H9 (cell line): ENCODE data around the gene RBSN. TPM values are rescaled to one million over a fixed set of nuclear protein-coding genes. Genes with fewer than 3 reads are reported as not detected.

ENCODE experiments used
- DNase-seq: peaks from one replicate; pipeline ENCODE4 v3.0.0-alpha.2; 2017
- H2AFZ ChIP-seq: one replicate; pipeline ENCODE4 v1.6.1; 2013; ENCODE audit warnings: mild to moderate bottlenecking, low read length, control low read depth, moderate library complexity
- H2AK5ac ChIP-seq: 2 replicates; pipeline ENCODE4 v1.6.1; 2013; ENCODE audit warnings: low read length, control low read depth, mixed read lengths; ENCODE audit not compliant: insufficient read length
- H2BK120ac ChIP-seq: one replicate; pipeline ENCODE4 v1.6.1; 2013; ENCODE audit warnings: low read depth, mild to moderate bottlenecking, low read length, control low read depth, inconsistent platforms; ENCODE audit not compliant: poor library complexity, severe bottlenecking
- H2BK12ac ChIP-seq: 2 replicates; pipeline ENCODE4 v1.6.1; 2013; ENCODE audit warnings: low read length, control low read depth, mixed read lengths, low read depth; ENCODE audit not compliant: insufficient read length
- H2BK15ac ChIP-seq: 2 replicates; pipeline ENCODE4 v1.6.1; 2013; ENCODE audit warnings: low read depth, low read length, control low read depth
- H2BK20ac ChIP-seq: one replicate; pipeline ENCODE4 v1.6.1; 2013; ENCODE audit warnings: low read depth, mild to moderate bottlenecking, low read length, control low read depth, inconsistent platforms; ENCODE audit not compliant: poor library complexity, severe bottlenecking
- H2BK5ac ChIP-seq: 2 replicates; pipeline ENCODE4 v1.6.1; 2013; ENCODE audit warnings: low read length, control low read depth, mixed read lengths; ENCODE audit not compliant: insufficient read length
- H3K14ac ChIP-seq: 2 replicates; pipeline ENCODE4 v1.6.1; 2013; ENCODE audit warnings: low read length, control low read depth; ENCODE audit not compliant: insufficient read depth
- H3K18ac ChIP-seq: 2 replicates; pipeline ENCODE4 v1.6.1; 2013; ENCODE audit warnings: low read depth, mild to moderate bottlenecking, mixed read lengths, low read length, control low read depth; ENCODE audit not compliant: insufficient read length
- H3K23ac ChIP-seq: 2 replicates; pipeline ENCODE4 v1.6.1; 2013; ENCODE audit warnings: low read length, control low read depth, mixed read lengths, low read depth; ENCODE audit not compliant: insufficient read length
- H3K23me2 ChIP-seq: 2 replicates; pipeline ENCODE4 v1.6.1; 2013; ENCODE audit warnings: low read depth, mild to moderate bottlenecking, mixed read lengths, low read length, control low read depth; ENCODE audit not compliant: insufficient read length, poor library complexity, severe bottlenecking
- H3K27ac ChIP-seq: 2 replicates; pipeline ENCODE4 v1.5.1; 2013; ENCODE audit warnings: low read length, control low read depth, mixed read lengths, low read depth; ENCODE audit not compliant: insufficient read length
- H3K27me3 ChIP-seq: 2 replicates; pipeline ENCODE4 v1.6.1; 2013; ENCODE audit warnings: low read length, control low read depth, inconsistent platforms; ENCODE audit not compliant: insufficient read depth
- H3K4ac ChIP-seq: 2 replicates; pipeline ENCODE4 v1.6.1; 2013; ENCODE audit warnings: low read depth, mild to moderate bottlenecking, control low read depth, inconsistent platforms, low read length, moderate library complexity
- H3K4me1 ChIP-seq: 2 replicates; pipeline ENCODE4 v1.6.1; 2013; ENCODE audit warnings: low read length, control low read depth, inconsistent platforms; ENCODE audit not compliant: insufficient read depth
- H3K4me2 ChIP-seq: 2 replicates; pipeline ENCODE4 v1.6.1; 2013; ENCODE audit warnings: low read length, control low read depth, mixed read lengths; ENCODE audit not compliant: insufficient read length, insufficient read depth
- H3K56ac ChIP-seq: 2 replicates; pipeline ENCODE4 v1.6.1; 2013; ENCODE audit warnings: low read depth, mild to moderate bottlenecking, mixed read lengths, low read length, control low read depth; ENCODE audit not compliant: insufficient read length
- H3K79me1 ChIP-seq: 2 replicates; pipeline ENCODE4 v1.6.1; 2013; ENCODE audit warnings: low read depth, mild to moderate bottlenecking, moderate library complexity, low read length, control low read depth, inconsistent platforms; ENCODE audit not compliant: insufficient read depth, poor library complexity, severe bottlenecking
- H3K79me2 ChIP-seq: 2 replicates; pipeline ENCODE4 v1.6.1; 2013; ENCODE audit warnings: low read length, control low read depth, inconsistent platforms; ENCODE audit not compliant: insufficient read depth
- H3K9ac ChIP-seq: 2 replicates; pipeline ENCODE4 v1.6.1; 2013; ENCODE audit warnings: low read length, control low read depth, mixed read lengths; ENCODE audit not compliant: insufficient read length; ENCODE audit errors: extremely low read depth
- H3K9me3 ChIP-seq: one replicate; pipeline ENCODE4 v1.6.1; 2013; ENCODE audit warnings: low read depth, low read length, inconsistent platforms; ENCODE audit not compliant: control insufficient read depth
- H3T11ph ChIP-seq: one replicate; pipeline ENCODE4 v1.6.1; 2013; ENCODE audit warnings: mild to moderate bottlenecking, low read length, control low read depth, inconsistent platforms
- H4K20me1 ChIP-seq: one replicate; pipeline ENCODE4 v1.6.1; 2013; ENCODE audit not compliant: control insufficient read depth, insufficient read length, insufficient read depth
- H4K5ac ChIP-seq: 2 replicates; pipeline ENCODE4 v1.6.1; 2013; ENCODE audit warnings: low read depth, mild to moderate bottlenecking, mixed read lengths, low read length, control low read depth; ENCODE audit not compliant: insufficient read length
- H4K8ac ChIP-seq: replicated peaks from 2 replicates; pipeline ENCODE4 v1.6.1; 2013; ENCODE audit warnings: low read length, control low read depth, mixed read lengths, low read depth; ENCODE audit not compliant: insufficient read length
- H4K91ac ChIP-seq: 2 replicates; pipeline ENCODE4 v1.6.1; 2013; ENCODE audit warnings: low read depth, mild to moderate bottlenecking, moderate library complexity, mixed read lengths, low read length, control low read depth; ENCODE audit not compliant: insufficient read length
- H3K27ac Mint-ChIP-seq, 3 experiments: 2 replicates in 2 of 3; 3 replicates in 1 of 3; pipeline ENCODE4 v1.8.0; 2020 to 2021; ENCODE audit warnings: mixed read lengths in 3 of 3, mild to moderate bottlenecking in 1 of 3, moderate library complexity in 1 of 3
- H3K27me3 Mint-ChIP-seq: 2 replicates; pipeline ENCODE4 v1.8.0; 2021; ENCODE audit warnings: low read depth, mild to moderate bottlenecking, moderate library complexity, mixed read lengths
- H3K36me3 Mint-ChIP-seq, 3 experiments: 2 replicates in 2 of 3; 3 replicates in 1 of 3; pipeline ENCODE4 v1.8.0; 2020 to 2021; ENCODE audit warnings: low read depth in 3 of 3, mixed read lengths in 3 of 3; ENCODE audit not compliant: insufficient read depth in 1 of 3
- H3K4me1 Mint-ChIP-seq, 2 experiments: 2 replicates each; pipeline ENCODE4 v1.8.0; 2020; ENCODE audit warnings: mixed read lengths in 2 of 2
- H3K4me3 Mint-ChIP-seq, 2 experiments: 2 replicates in 1 of 2; 3 replicates in 1 of 2; pipeline ENCODE4 v1.8.0; 2020 to 2021; ENCODE audit warnings: mild to moderate bottlenecking in 2 of 2, mixed read lengths in 2 of 2, moderate library complexity in 1 of 2
- H3K9me3 Mint-ChIP-seq, 2 experiments: 2 replicates in 1 of 2; 3 replicates in 1 of 2; pipeline ENCODE4 v1.8.0; 2020; ENCODE audit warnings: mild to moderate bottlenecking in 2 of 2, mixed read lengths in 2 of 2, moderate library complexity in 1 of 2
- whole genome bisulfite sequencing: extraction: QIAGEN DNeasy Blood & Tissue Kit; methylation state at CpG from one replicate; pipeline ENCODE4 v1.1.7; 2013; ENCODE audit warnings: missing lambda C conversion rate, low lambda C conversion rate, mixed read lengths; ENCODE audit not compliant: insufficient read length; ENCODE audit errors: extremely low coverage; 5-methylcytosine and 5-hydroxymethylcytosine counted together
- total RNA-seq: library from RNA; stranded (reverse); gene quantifications from 2 replicates; pipeline ENCODE4 v1.2.1, GENCODE V29; 2021
- TF ChIP-seq, protein P1 (sequence below): fragments of 200-600 bp; sonication (generic); conservative IDR thresholded peaks from 3 replicates; pipeline ENCODE4 v1.8.0; 2021; ENCODE audit warnings: antibody characterized with exemption, mild to moderate bottlenecking

RBSN gene
- total RNA-seq, 1 experiment from 2014 or later = 16.0 TPM

DNA sequence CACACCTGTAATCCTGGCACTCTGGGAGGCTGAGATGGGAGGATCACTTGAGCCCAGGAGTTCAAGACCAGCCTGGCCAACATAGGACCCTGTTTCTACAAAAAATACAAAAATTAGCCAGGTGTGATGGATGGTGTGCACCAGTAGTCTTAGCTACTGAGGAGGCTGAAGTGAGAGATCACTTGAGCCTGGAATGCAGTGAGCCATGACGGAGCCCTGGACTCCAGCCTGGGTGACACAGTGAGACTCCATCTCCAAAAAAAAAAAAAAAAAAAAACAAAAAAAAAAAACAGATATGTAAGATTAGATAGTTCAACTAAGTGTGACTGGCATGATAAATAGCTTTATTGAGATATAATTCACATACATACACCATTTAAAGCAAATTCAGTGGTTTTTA, 9.7 kb downstream of the RBSN start:
- no peak overlapping the region for H2AK5ac ChIP-seq
- no peak overlapping the region for H4K8ac ChIP-seq
- no peak overlapping the region for H3K23ac ChIP-seq
- no peak overlapping the region for H2BK20ac ChIP-seq
- no peaks in the 10 kb centered on the region for H3K27me3 ChIP-seq
- Mint-ChIP-seq H3K36me3 (peaks cover 11 to 34% (median 29%) of the 10 kb centered on the region in 3 experiments; a peak in 6 of 7 replicates), H3K27ac (no peak overlapping the region), H3K9me3 (no peaks in the 10 kb centered on the region), H3K27me3 (no peaks in the 10 kb centered on the region), H3K4me1 (no peaks in the 10 kb centered on the region), H3K4me3 (no peak overlapping the region)
- no peak overlapping the region for H2BK15ac ChIP-seq
- no peaks in the 10 kb centered on the region for H3K79me1 ChIP-seq
- no peak overlapping the region for H2BK5ac ChIP-seq
- H3K18ac ChIP-seq = no peak overlapping the region
- H2AFZ ChIP-seq = no peak overlapping the region
- H2BK12ac ChIP-seq = no peak overlapping the region
- no CpG with 5 or more reads among the region's 1 CpG for WGBS
- H2BK120ac ChIP-seq = no peak overlapping the region
- H3K14ac ChIP-seq = no peak overlapping the region
- no peak overlapping the region for H4K5ac ChIP-seq
- H4K91ac ChIP-seq = no peak overlapping the region
- H3K4me1 ChIP-seq = no peaks in the 10 kb centered on the region
- H3K79me2 ChIP-seq = no peaks in the 10 kb centered on the region
- H3K23me2 ChIP-seq = no peaks in the 10 kb centered on the region
- no peak overlapping the region for H3K4ac ChIP-seq
- H3K56ac ChIP-seq = no peak overlapping the region
- H3K9me3 ChIP-seq = no peaks in the 10 kb centered on the region
- H3K27ac ChIP-seq = no peak overlapping the region
- no peak overlapping the region for H3T11ph ChIP-seq
- no peak overlapping the region for H3K9ac ChIP-seq
- TF ChIP-seq, protein P1, sequence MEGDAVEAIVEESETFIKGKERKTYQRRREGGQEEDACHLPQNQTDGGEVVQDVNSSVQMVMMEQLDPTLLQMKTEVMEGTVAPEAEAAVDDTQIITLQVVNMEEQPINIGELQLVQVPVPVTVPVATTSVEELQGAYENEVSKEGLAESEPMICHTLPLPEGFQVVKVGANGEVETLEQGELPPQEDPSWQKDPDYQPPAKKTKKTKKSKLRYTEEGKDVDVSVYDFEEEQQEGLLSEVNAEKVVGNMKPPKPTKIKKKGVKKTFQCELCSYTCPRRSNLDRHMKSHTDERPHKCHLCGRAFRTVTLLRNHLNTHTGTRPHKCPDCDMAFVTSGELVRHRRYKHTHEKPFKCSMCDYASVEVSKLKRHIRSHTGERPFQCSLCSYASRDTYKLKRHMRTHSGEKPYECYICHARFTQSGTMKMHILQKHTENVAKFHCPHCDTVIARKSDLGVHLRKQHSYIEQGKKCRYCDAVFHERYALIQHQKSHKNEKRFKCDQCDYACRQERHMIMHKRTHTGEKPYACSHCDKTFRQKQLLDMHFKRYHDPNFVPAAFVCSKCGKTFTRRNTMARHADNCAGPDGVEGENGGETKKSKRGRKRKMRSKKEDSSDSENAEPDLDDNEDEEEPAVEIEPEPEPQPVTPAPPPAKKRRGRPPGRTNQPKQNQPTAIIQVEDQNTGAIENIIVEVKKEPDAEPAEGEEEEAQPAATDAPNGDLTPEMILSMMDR = no peak
- H3K4me2 ChIP-seq = no peak overlapping the region
- DNase-seq = no peak
- no peaks in the 10 kb centered on the region for H4K20me1 ChIP-seq
